Activated B cell treated with CpG ODN at 0.5 μM for 24 hours (primary cell): ENCODE data around the gene TNFRSF14. TPM values are rescaled to one million over a fixed set of nuclear protein-coding genes. Genes with fewer than 3 reads are reported as not detected.
A peak's percentile ranks its signal among the peaks of the same experiment; 100 is the strongest.

ENCODE experiments used
- ATAC-seq: fragments of 200-7000 bp; cut with Tn5 transposase; one replicate; pipeline ENCODE4 v1.10.0; 2021; ENCODE audit warnings: low read depth, mild to moderate bottlenecking, moderate library complexity
- CTCF ChIA-PET: fragments of 350-600 bp; sonication (Branson Sonifier 250); formaldehyde crosslinking; loops from one replicate; lab custom pipeline; 2021; ENCODE audit warnings: antibody characterized with exemption; lab: Charles Lee
- POLR2A ChIA-PET: fragments of 350-600 bp; sonication (Branson Sonifier 250); formaldehyde crosslinking; loops from one replicate; lab custom pipeline; 2021; ENCODE audit warnings: antibody characterized with exemption; lab: Charles Lee
- DNase-seq: peaks from one replicate; pipeline ENCODE4 v3.0.0; 2022
- H3K27ac Mint-ChIP-seq: one replicate; pipeline ENCODE4 v1.8.0; 2020; ENCODE audit warnings: mixed read lengths
- H3K27me3 Mint-ChIP-seq: one replicate; pipeline ENCODE4 v1.8.0; 2021; ENCODE audit warnings: mixed read lengths
- H3K36me3 Mint-ChIP-seq: one replicate; pipeline ENCODE4 v1.8.0; 2021; ENCODE audit warnings: low read depth, mixed read lengths
- H3K4me1 Mint-ChIP-seq: one replicate; pipeline ENCODE4 v1.8.0; 2021; ENCODE audit warnings: mixed read lengths
- H3K4me3 Mint-ChIP-seq: one replicate; pipeline ENCODE4 v1.8.0; 2020; ENCODE audit warnings: mild to moderate bottlenecking, mixed read lengths
- H3K9me3 Mint-ChIP-seq: one replicate; pipeline ENCODE4 v1.8.0; 2020; ENCODE audit warnings: mixed read lengths
- intact Hi-C: fragments of 100-400 bp; cut with micrococcal nuclease; formaldehyde crosslinking; loops from one replicate; pipeline ENCODE4 v1.15.1; 2024
- total RNA-seq: library from RNA; stranded (reverse); gene quantifications from 2 replicates; pipeline ENCODE4 v1.2.3, GENCODE V29; 2022
- TF ChIP-seq, protein P1 (sequence below): fragments of 200-600 bp; IDR thresholded peaks from one replicate; pipeline ENCODE4 v1.8.0; 2022; ENCODE audit warnings: antibody characterized with exemption, mild to moderate bottlenecking

Gene TNFRSF14
- 140 and 148 TPM in 2 replicates for total RNA-seq

DNA sequence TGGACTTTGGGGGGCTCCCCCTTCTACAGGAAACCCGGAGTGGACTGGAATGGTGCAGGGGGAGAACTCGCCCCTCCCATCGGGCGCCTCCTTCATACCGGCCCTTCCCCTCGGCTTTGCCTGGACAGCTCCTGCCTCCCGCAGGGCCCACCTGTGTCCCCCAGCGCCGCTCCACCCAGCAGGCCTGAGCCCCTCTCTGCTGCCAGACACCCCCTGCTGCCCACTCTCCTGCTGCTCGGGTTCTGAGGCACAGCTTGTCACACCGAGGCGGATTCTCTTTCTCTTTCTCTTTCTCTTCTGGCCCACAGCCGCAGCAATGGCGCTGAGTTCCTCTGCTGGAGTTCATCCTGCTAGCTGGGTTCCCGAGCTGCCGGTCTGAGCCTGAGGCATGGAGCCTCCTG, at the start of gene TNFRSF14:
Gene TNFRSF14 (plus strand): TSS at position 95 of the 401 bp plus-strand sequence. CDS start 294 bp downstream, at position 389.
- Mint-ChIP-seq H3K4me1 (peaks cover 48% of the 10 kb centered on the region), H3K36me3 (peaks cover 30% of the 10 kb centered on the region), H3K4me3 (peak within 1 kb of the TSS; percentile 95), H3K9me3 (no peaks in the 10 kb centered on the region), H3K27ac (peak within 1 kb of the TSS; percentile 96), H3K27me3 (no peaks in the 10 kb centered on the region)
- ChIA-PET POLR2A (interaction anchor here (0.5 to 5.6 kb wide), 20 partner anchors 9 to 369 kb away, joined by 3 to 224 read pairs (median 4); partner anchors contain the start of genes FAAP20, HES5, MORN1 and PANK4), CTCF (interaction anchor here (0.9 to 2.9 kb wide), 5 partner anchors 9 to 361 kb away, joined by 4 to 39 read pairs (median 4); partner anchors contain the start of genes FAAP20 and PRXL2B)
- TF ChIP-seq, protein P1, sequence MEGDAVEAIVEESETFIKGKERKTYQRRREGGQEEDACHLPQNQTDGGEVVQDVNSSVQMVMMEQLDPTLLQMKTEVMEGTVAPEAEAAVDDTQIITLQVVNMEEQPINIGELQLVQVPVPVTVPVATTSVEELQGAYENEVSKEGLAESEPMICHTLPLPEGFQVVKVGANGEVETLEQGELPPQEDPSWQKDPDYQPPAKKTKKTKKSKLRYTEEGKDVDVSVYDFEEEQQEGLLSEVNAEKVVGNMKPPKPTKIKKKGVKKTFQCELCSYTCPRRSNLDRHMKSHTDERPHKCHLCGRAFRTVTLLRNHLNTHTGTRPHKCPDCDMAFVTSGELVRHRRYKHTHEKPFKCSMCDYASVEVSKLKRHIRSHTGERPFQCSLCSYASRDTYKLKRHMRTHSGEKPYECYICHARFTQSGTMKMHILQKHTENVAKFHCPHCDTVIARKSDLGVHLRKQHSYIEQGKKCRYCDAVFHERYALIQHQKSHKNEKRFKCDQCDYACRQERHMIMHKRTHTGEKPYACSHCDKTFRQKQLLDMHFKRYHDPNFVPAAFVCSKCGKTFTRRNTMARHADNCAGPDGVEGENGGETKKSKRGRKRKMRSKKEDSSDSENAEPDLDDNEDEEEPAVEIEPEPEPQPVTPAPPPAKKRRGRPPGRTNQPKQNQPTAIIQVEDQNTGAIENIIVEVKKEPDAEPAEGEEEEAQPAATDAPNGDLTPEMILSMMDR: no peak
- ATAC-seq: peak; percentile 61
- DNase-seq: peak; percentile 62
- intact Hi-C loops: loop anchor here (1.0 kb wide), 3 partner anchors 8 to 29 kb away; no protein-coding TSS in a partner anchor

DNA sequence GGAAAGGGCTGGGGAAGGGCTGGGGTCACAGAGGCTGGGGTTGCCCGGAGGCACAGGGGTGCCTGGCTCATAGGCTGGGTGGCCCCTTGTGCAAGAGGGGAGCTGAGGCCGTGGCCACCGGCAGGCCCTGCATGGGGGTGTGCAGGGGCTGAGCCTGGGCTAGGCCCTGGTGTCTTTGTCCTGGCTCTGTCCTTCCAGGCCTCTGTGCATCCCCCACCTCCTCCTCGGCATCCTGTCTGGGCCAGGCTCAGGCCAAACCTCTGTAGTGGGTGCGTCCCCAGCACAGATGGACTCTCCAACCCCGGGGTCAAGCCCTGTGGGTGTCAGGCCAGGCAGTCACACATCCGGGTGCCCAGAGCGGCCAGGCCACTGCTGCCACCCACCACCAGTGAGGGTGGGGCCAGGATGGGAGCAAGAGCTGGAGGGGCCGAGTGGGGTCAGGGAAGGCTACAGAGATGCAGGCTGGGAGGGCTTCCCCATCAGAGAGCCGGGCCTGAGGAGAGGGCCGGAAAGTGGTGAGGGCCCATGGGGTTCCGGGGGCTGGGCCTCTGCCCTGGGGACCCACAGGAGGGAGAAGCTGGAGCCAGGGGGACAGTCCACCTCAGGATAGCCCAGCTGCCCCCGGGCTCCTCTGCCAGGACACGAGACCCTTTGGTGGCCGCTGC, 49.1 kb upstream of the TNFRSF14 start:
- TF ChIP-seq, protein P1: no peak
- ChIA-PET CTCF (no interaction called here), POLR2A (no interaction called here)
- ATAC-seq (no peak), DNase-seq (no peak)
- H3K27ac Mint-ChIP-seq: no peak overlapping the region
- H3K4me1 Mint-ChIP-seq: peaks cover 2% of the 10 kb centered on the region
- no peaks in the 10 kb centered on the region for H3K9me3 Mint-ChIP-seq
- intact Hi-C loops: no loop called here
- H3K4me3 Mint-ChIP-seq: no peak overlapping the region
- no peaks in the 10 kb centered on the region for H3K27me3 Mint-ChIP-seq
- H3K36me3 Mint-ChIP-seq: peaks cover 35% of the 10 kb centered on the region

DNA sequence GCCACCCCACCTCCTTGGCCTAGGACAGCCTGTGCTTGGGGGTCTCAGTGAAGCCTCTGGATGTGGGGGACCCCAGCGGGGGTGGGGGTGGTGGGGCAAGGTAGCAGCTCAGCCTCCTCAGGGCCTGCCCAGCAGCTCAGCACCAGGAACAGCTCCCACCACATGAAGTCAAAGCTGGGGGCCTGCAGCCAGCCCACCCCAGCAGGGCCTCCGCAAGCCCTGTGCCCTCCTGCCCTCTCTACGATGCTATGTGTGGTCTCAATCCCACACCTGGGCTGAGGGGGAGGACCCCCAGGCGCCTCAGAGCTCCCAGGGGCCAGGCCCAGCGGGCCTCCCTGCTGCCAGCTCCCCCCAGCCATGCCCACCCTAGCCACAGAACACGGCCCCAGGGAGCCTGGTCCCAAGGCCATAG, 48.4 kb upstream of the TNFRSF14 start:
- Mint-ChIP-seq H3K36me3 (peaks cover 42% of the 10 kb centered on the region), H3K27me3 (no peaks in the 10 kb centered on the region), H3K4me3 (no peak overlapping the region), H3K27ac (no peak overlapping the region), H3K4me1 (peaks cover 2% of the 10 kb centered on the region), H3K9me3 (no peaks in the 10 kb centered on the region)
- ATAC-seq (no peak), DNase-seq (no peak)
- intact Hi-C loops: no loop called here
- TF ChIP-seq, protein P1: no peak
- POLR2A ChIA-PET: no interaction called here
- CTCF ChIA-PET: no interaction called here

DNA sequence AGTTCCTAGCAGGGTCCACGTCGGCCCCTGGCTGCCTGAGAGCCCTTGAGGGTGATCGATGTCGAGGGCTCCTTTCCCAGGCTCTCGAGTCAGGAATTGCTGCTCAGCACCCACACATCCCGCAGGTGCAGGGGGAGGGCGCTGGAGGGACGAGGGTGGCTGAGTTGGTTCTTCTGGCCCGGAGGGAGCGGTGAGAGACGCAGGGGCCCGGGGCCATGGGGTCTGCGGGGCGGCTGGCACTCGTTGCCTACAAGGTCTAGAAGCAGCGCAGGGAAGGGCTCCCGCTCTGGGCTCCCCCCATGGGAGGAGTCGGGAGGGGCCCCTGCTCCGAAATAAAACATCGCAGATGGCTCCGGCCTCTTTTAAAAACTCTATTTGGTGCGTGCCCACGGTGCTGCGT, 48.0 kb upstream of the TNFRSF14 start:
- ChIA-PET POLR2A (no interaction called here), CTCF (no interaction called here)
- ATAC-seq (no peak), DNase-seq (no peak)
- H3K4me1 Mint-ChIP-seq: no peaks in the 10 kb centered on the region
- H3K9me3 Mint-ChIP-seq: no peaks in the 10 kb centered on the region
- no peaks in the 10 kb centered on the region for H3K27me3 Mint-ChIP-seq
- H3K27ac Mint-ChIP-seq: no peak overlapping the region
- no peak overlapping the region for H3K4me3 Mint-ChIP-seq
- intact Hi-C loops: no loop called here
- TF ChIP-seq, protein P1: no peak
- H3K36me3 Mint-ChIP-seq: peaks cover 46% of the 10 kb centered on the region

DNA sequence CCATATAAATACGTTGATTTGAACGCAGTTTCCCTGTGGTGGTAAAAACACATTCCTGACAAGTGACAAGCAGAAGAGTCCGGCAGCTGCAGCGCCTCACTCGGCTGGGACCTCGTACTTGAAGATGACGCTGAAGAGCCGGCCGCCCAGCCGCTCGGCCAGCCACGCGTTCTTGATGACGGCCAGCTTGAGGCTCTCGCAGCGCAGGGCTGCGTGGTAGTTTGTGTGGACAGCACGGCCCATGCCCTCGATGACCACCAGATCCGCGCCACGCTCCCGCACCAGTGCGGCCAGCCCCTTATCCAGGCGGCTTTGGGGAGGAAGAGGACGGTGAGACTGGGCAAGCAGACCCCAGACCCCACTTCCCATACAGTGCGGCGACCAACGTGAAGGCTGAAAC, 47.4 kb upstream of the TNFRSF14 start:
- ChIA-PET CTCF (no interaction called here), POLR2A (no interaction called here)
- ATAC-seq: no peak
- Mint-ChIP-seq H3K4me1 (no peaks in the 10 kb centered on the region), H3K9me3 (no peaks in the 10 kb centered on the region), H3K4me3 (no peak overlapping the region), H3K27me3 (no peaks in the 10 kb centered on the region), H3K27ac (no peak overlapping the region), H3K36me3 (peaks cover 51% of the 10 kb centered on the region)
- intact Hi-C loops: no loop called here
- TF ChIP-seq, protein P1: no peak
- no peak for DNase-seq
